Measurements from ENCODE around the gene TARS1.

DNA sequence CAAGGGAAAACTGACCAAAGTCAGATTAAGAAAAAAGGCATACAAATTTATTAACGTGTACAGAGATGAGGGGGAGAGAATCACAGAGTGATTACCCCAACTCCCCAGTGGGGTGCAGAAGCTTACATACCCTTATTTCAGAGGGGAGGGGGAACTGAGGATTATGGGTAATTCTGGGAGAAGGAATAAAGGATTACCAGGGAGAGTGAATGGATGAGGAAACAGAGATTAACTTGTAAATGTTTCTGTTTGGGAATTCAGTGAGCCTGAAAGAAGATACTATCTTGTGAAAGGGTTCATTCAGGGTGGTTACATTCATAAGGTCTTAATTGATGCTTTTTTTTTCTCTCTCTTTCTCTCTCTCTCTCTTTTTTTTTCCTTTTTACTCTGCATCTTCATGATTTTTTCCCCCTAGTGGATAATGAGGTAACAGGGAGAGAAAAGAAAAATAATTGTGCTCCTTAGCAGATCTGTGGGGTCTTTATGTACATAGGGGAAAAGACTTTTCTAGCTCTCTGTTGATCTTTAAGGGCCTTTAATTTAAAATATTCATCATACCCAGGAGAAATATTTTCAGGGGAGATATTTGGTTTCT lies 49.4 kb downstream of the TARS1 start:
- TF ChIP-seq CREB1 (IDR thresholded peaks at IDR 0.05; ENCODE audit: low read depth), result no peak
- TF ChIP-seq YY1 (IDR thresholded peaks at IDR 0.05; ENCODE audit: low read depth), result no peak
- no peak for TF ChIP-seq TAF1 (IDR thresholded peaks at IDR 0.05; ENCODE audit: low read depth)
- TF ChIP-seq, protein P1, sequence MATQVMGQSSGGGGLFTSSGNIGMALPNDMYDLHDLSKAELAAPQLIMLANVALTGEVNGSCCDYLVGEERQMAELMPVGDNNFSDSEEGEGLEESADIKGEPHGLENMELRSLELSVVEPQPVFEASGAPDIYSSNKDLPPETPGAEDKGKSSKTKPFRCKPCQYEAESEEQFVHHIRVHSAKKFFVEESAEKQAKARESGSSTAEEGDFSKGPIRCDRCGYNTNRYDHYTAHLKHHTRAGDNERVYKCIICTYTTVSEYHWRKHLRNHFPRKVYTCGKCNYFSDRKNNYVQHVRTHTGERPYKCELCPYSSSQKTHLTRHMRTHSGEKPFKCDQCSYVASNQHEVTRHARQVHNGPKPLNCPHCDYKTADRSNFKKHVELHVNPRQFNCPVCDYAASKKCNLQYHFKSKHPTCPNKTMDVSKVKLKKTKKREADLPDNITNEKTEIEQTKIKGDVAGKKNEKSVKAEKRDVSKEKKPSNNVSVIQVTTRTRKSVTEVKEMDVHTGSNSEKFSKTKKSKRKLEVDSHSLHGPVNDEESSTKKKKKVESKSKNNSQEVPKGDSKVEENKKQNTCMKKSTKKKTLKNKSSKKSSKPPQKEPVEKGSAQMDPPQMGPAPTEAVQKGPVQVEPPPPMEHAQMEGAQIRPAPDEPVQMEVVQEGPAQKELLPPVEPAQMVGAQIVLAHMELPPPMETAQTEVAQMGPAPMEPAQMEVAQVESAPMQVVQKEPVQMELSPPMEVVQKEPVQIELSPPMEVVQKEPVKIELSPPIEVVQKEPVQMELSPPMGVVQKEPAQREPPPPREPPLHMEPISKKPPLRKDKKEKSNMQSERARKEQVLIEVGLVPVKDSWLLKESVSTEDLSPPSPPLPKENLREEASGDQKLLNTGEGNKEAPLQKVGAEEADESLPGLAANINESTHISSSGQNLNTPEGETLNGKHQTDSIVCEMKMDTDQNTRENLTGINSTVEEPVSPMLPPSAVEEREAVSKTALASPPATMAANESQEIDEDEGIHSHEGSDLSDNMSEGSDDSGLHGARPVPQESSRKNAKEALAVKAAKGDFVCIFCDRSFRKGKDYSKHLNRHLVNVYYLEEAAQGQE (IDR thresholded peaks at IDR 0.05; ENCODE audit: low read depth), result no peak
- TF ChIP-seq, protein P2, sequence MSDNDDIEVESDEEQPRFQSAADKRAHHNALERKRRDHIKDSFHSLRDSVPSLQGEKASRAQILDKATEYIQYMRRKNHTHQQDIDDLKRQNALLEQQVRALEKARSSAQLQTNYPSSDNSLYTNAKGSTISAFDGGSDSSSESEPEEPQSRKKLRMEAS (IDR thresholded peaks at IDR 0.05), result no peak
- no peak for TF ChIP-seq EP300 (IDR thresholded peaks at IDR 0.05; ENCODE audit: borderline replicate concordance)
- TF ChIP-seq NFIC (IDR thresholded peaks at IDR 0.05), result no peak
- TF ChIP-seq RAD21 (IDR thresholded peaks at IDR 0.05; ENCODE audit: low read depth), result no peak
- TF ChIP-seq FOXM1 (IDR thresholded peaks at IDR 0.05; ENCODE audit: borderline replicate concordance, low read depth), result no peak
- TF ChIP-seq TCF12 (IDR thresholded peaks at IDR 0.05; ENCODE audit: low read depth), result no peak
- no peak for TF ChIP-seq USF1 (IDR thresholded peaks at IDR 0.05)
- no peak for TF ChIP-seq TEAD4 (IDR thresholded peaks at IDR 0.05)
- no peak for TF ChIP-seq CEBPB (IDR thresholded peaks at IDR 0.05)
